ENCODE results near the gene ANGPTL1.

DNA sequence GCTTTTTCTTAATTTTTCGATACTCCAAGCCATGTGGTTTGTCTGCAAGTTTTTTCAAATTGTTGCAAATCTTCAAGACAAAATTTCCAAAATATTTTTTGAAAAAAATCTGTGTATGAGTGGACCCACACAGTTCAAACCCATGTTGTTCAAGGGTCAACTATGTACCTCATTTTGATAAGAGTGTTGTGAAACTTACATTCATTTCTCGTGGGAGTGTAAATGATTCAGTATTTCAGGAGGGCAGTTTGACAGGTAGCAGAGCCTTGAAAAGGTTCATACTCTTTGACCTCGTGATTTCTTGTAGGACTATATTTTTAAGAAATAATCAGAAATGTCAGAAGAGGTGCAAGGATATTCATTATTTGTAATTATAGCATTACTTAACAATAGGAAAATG lies 68.0 kb downstream of the ANGPTL1 start:
- TF ChIP-seq, protein P1, sequence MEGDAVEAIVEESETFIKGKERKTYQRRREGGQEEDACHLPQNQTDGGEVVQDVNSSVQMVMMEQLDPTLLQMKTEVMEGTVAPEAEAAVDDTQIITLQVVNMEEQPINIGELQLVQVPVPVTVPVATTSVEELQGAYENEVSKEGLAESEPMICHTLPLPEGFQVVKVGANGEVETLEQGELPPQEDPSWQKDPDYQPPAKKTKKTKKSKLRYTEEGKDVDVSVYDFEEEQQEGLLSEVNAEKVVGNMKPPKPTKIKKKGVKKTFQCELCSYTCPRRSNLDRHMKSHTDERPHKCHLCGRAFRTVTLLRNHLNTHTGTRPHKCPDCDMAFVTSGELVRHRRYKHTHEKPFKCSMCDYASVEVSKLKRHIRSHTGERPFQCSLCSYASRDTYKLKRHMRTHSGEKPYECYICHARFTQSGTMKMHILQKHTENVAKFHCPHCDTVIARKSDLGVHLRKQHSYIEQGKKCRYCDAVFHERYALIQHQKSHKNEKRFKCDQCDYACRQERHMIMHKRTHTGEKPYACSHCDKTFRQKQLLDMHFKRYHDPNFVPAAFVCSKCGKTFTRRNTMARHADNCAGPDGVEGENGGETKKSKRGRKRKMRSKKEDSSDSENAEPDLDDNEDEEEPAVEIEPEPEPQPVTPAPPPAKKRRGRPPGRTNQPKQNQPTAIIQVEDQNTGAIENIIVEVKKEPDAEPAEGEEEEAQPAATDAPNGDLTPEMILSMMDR (tag by site-specific recombination; IDR thresholded peaks at IDR 0.05), result no peak
- no peak for TF ChIP-seq ZBTB7A (tag by site-specific recombination; IDR thresholded peaks at IDR 0.05; ENCODE audit: low read depth)
- TF ChIP-seq ZNF138 (tag by site-specific recombination; IDR thresholded peaks at IDR 0.05; ENCODE audit: borderline replicate concordance), result no peak
- no peak for TF ChIP-seq ZNF768 (tag by site-specific recombination; IDR thresholded peaks at IDR 0.05)
- TF ChIP-seq, protein P2, sequence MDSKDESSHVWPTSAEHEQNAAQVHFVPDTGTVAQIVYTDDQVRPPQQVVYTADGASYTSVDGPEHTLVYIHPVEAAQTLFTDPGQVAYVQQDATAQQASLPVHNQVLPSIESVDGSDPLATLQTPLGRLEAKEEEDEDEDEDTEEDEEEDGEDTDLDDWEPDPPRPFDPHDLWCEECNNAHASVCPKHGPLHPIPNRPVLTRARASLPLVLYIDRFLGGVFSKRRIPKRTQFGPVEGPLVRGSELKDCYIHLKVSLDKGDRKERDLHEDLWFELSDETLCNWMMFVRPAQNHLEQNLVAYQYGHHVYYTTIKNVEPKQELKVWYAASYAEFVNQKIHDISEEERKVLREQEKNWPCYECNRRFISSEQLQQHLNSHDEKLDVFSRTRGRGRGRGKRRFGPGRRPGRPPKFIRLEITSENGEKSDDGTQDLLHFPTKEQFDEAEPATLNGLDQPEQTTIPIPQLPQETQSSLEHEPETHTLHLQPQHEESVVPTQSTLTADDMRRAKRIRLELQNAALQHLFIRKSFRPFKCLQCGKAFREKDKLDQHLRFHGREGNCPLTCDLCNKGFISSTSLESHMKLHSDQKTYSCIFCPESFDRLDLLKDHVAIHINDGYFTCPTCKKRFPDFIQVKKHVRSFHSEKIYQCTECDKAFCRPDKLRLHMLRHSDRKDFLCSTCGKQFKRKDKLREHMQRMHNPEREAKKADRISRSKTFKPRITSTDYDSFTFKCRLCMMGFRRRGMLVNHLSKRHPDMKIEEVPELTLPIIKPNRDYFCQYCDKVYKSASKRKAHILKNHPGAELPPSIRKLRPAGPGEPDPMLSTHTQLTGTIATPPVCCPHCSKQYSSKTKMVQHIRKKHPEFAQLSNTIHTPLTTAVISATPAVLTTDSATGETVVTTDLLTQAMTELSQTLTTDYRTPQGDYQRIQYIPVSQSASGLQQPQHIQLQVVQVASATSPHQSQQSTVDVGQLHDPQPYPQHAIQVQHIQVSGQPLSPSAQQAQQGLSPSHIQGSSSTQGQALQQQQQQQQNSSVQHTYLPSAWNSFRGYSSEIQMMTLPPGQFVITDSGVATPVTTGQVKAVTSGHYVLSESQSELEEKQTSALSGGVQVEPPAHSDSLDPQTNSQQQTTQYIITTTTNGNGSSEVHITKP (tag by site-specific recombination; IDR thresholded peaks at IDR 0.05), result no peak
- no peak for TF ChIP-seq KLF1 (tag by site-specific recombination; IDR thresholded peaks at IDR 0.05)

All from HEK293 (cell line).